ENCODE measurements around the gene CASZ1.
A peak's percentile ranks its signal among the peaks of the same experiment; 100 is the strongest.

Gene CASZ1

DNA sequence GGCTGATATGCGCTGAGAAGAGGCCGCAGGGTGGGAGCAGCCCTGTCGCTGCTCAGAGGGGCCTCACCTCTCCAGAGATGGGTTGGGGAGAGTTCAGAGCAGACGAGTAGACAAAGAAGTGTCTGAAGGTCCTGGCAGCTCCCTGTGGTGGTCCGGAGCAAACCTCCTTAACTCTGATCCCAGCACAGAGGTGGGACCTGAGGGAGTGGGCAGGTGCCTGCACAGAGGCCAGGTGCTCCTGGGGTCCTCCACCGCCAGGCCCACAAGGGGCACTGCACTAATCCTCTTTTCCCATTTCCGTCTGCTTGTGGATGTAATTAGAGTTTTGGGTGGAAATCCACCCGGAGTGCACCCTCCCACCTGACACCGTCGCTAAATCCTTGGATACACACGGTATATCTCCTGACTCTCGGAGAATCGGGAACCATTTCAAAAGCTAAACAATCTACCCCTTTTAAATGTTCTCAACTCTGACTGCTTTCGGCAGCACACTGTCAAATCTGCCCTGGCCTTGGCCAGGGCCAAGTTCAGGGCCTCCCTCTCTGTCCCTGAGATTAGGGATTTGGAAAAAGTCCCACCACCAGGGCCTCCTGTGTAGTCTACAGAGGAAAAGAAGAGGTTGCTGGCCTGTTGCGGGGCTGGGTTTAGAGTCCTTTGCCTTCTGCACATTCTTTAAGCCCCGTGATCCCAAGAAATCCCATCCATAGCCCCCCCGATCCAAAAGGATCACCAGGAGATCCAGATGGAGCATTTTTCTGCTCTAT is 22.4 kb downstream of the CASZ1 start:
- no peak for DNase-seq

DNA sequence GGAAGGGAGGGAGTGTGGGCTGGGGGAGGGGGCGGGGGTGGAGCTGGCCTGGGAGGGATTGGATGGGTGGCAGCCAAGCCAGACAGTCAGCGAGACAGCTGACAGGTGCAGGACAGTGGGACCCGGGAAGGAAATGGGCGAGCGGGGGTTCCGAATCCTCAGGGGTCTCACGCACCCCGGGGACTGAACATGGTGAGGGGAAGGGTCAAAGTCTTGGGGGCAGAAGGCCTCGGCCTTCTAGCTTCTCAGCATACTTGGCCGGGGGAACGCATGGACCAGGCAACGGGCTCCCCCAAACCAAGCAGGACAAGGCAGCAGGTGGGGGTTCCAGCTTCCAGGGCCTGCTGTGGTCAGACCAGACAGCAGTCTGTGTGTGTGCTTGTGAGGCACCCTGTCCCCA is 23.1 kb downstream of the CASZ1 start:
- DNase-seq: no peak

DNA sequence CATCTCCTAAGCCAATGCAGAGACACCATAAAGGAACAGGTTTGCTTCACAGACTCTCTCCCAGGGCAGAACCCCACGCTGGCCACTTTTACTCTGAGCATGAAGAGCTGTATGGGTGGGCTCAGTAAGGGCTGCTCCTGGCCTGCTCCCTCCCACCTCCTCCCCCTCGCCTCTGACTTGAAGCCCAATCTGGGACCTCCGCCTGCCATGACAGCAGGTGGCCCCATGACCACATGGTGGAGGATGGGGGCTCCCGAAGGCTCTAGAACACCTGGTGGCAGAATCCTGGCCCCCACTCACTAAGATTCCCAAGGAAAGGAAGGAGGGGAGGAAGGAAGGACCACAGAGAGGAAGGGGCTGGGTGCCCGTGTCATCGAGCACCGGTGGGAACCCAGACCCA is 23.7 kb downstream of the CASZ1 start:
- DNase-seq: no peak

DNA sequence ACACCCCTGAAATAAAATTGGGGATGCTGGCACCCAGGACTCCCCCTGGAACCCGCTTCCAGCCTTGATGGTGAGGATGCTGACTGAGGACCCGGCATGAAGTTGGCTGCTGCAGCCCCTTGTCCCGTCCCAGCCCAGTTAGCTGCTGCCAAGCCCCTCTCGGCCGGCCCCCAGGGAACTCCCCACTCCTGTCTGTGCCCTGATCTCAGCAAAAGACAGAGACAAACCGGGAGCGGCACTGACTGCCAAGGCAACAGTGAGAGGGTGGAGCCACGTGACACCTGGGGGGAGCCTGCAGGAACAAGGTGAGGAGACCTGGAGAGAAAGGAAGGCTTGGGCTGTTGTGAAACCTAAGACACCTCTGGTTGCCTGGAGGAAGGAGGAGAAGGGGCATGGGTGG is 24.7 kb downstream of the CASZ1 start:
- DNase-seq: no peak

DNA sequence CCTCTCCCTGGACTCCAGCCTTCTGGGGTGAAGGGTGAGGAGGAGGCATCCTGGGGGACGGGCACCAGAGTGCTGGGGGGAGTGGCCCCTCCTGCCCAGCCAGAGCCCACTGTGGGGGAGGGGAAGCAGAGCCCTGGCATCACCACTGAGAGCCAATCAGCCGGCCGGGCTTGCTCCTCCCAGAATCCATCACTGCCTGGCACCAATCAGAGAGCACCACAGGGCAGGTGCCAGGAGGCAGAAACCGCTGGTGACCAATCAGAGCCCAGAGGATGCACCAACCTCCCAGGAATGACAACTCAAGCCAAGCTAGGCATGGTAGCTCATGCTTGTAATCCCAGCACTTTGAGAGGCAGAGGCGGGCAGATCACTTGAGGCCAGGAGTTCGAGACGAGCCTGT is 27.9 kb downstream of the CASZ1 start:
- peak; percentile 24 for DNase-seq

DNA sequence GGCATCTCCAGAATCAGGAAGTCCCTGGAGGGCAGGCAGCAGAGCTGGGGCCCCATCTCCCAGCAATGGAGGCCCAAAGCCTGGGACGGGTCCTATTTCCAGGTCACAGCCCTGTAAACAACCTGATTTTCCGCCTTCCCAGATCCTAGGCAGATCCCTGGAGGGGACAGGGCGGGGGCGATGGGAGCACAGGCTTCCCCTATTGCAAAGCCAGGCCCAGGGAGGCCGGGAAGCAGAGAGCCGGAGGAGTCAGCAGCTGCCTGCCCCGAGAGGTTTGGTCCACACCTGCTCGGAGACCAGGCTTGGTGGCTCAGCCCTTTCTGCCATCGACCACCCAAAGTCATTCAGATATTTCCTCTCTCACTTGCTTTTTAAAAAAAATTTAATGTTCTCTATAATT is 29.2 kb downstream of the CASZ1 start:
- no peak for DNase-seq

DNA sequence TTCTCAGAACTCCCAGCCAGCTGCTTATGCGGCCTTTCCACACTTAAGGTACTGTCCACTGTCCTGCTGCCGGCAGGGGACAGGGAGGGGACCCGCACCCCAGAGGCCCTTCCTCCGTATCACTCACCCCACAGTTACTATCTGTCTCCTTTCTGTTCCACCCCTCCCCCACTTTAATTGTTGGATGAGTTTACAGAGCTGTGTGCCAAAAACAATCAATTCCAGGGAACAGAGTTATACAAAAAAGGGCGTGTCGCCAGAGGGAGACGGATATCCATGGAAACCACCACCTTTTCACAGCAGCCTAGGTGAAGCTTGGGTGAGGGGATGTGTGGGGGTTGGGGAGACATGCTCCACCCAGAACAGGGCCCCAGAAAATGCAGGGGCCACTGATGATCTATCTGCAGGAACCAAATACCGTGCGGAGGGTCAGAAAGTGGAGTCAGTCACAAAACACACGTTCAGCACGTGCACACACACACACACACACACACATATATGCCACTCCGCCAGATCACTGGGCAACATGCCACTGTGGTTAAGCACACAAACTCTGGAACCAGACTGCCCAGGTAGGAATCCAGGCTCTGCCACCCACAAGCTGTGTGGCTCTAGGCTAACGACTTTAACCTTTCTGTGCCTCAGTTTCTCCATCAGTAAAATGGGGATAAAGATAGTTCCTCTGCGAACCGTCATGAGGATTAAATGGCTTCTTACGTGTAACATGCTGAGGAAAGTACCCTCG is 30.5 kb downstream of the CASZ1 start:
- DNase-seq: no peak

DNA sequence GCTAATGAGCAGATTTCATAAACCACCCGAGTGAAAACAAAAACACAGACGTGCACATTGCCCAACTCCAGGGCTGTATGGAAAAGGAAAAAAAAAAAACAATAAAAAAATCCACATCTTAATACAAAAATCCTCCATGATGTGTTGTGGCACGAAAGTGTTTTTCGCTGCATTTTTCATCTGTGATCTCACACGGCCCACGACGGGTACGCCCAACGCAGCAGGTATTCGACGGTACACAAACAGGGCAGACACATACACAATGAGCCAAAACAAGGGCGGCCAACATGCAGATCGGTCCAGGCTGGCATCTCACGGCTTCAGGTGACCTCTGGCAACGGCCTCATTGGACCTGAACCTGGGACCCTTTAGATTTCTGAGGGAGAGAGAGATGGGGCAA is 31.1 kb downstream of the CASZ1 start:
- DNase-seq: no peak

DNA sequence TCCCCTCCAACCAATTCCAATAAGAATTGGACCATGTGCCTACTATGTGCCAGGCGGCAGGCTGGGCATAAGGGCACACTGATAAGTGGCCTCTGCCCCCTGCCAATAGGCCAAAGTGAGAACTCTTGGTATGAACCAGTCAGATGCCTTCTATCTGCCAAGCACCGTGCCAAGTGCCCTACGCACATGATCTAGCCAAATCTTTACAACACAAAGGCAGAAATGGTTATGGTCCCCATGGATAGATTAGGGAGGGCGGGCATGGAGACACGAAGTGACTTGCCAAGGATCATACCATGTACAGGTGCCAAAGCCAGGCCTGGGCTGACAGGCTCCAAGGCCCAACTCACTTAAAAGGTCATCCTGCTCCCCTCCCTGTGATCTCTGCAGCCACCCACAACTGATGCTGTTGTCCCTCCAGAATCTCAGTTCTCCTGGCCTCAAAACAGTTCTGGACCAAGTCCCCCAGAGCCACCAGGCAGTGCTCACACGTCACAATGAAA is 32.1 kb downstream of the CASZ1 start:
- no peak for DNase-seq

DNA sequence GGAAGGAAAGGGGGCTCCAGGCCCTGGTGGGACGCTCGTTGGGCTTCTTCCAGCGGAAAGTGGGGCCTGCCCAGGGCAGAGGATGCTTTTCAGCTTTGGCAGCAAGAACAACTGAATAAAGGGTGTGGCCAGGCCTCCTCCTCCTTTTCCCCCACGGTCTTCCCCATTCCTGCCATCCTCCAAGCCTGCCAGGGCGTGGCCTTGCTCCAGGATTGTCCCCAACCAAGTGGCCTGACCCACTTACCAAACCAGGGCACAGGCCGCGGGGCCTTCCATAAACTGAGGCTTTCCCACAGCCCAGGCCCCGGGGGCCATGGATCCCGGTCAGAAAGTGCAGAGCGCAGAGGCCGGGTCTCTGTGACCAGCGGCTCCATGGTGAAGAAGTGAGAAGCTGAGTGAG is 33.6 kb downstream of the CASZ1 start:
- no peak for DNase-seq

DNA sequence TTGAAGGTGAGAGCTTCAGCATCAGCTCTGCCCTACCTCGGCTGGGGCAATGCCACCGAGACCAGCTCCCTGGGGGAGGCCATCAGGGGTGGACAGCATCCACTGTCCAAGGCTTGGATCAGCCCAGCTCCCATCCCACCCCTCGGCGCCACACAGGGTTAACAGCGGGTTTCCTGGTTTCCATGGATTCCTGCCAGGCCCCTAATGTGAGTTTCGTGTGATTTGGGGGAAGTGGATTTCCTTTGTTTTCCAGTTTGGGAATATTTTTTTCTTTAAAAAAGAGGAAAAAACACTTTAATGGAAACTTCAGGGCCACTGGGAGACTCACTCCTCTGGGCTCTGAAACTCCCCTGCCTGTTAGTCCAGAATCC is 34.3 kb downstream of the CASZ1 start:
- DNase-seq: no peak

DNA sequence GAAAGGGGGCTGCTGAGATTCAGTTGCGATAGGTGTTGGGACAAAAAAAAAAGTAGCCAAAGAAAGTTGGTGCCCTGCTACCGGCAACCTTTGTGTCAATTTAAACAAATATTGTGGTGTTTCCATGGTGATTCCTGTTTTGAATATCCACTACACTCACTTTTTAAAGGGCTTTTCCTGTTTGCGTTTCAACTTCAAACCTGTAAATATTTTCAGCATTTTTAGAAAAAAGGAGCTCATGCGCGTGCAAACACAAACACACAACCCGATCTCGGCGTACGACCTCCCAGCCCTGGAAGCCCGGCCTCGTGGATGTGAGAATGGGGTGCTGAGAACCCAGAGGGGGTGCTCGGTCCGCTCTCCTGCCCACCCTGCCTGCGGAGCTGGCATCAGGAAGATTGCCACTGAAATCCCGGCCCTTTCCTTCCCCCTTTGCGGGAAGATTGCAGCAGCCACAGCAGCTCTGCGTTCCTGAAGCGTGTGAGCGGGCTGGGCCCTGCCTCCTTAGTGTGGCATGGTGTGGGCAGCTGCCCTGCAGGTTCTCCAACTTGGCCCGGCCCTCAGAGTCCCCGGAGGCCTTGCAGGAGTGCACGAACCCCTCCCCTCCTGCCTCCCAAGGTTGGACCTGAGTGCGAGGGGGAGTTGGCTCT is 34.8 kb downstream of the CASZ1 start:
- no peak for DNase-seq

DNA sequence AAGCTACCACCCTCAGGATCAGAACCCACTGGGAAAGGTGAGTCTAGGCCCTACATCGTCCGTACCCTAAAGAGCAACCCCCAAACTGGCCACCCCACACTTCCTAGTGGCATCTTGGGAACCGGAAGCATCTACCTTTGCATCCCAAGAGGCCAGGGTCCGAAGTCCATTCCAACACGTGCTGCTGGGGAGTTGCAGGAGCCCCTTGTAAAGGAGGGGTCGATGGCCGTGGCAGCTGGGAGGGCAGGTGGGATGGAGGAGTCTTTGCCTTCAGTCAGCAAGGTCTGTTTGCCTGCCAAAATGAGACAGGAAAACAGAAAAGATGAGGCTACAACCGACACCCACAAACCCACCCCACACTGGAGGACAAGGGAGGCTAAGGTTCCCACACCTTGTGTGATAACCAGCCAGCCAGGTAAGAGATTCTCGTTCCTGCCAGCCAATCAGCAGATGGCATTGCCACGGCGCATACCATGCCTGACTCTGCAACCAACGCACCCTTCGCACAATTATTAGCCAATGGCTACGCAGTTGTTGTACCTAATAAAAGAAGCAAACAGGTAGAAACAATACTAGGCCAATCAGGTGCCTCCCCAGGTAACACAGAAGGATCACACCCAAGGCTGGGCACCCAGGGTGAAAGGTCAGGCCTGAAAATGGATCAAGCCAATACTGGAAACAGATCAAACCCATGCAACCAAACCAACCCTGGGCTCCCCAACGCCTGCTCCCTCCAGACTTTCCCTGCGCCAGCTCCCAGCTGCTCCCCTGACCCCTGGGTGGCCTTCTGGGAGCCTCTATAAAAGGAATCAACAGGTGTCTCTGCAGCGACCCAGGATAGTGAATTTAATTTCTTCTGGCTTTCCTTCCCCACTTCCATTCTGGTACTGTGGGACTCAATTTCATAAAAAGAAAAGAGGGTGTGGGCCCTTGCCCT is 35.6 kb downstream of the CASZ1 start:
- no peak for DNase-seq

DNA sequence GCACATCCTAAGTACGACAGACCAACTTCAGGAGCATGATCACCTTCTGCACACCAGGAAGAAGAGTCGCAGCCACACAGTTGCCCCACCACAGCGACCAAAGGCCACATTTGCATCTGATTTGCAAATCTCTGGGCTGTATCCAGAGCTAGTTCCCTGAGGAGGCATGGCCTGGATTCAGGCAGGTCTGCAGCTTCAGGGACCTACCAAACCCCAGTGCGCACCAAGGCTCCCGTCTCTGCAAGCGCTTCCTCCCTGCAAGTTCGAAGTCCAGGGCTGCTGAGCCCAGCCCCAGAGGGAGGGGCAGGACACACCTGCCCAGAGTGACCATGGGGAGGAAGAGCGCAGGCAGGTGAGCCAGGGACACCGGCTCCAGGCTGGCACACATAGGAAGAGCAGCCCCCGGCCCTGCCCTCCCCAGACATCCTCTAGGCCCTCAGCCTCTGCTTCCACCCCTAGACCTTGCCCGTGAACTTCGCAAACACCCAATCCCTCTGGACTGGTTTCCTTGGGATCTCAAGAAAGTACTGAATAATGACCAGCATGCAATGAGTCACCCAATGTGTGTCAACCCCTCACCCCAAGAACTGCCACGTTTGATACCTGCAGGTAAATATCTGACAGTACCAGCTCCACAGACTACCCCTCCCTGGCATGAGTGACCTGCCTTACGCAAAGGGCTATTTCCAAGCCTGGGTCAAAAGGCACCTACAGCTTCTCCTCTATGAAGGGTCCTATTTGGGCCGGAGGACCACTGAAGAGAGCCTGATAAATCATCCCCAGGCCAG is 36.8 kb downstream of the CASZ1 start:
- DNase-seq: no peak

DNA sequence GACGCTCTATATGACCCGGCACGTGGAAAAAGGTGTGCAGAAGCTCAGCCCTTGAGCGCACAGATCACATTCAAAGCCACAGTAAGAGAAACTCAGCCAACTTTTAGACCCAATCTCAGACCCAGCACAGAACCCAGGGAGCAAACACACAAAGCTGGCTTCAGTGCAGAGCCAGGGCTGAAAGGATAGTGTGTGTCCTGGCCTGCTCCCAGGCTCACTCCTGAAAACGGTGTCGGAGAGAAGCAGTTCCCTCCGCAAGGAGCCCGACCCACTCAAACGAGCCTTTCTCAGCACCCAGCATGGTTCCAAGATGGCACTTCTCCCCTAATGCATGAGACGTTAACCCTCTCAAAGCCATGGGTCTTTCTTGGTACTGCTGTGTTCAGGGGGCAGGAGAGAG is 39.6 kb downstream of the CASZ1 start:
- no peak for DNase-seq

DNA sequence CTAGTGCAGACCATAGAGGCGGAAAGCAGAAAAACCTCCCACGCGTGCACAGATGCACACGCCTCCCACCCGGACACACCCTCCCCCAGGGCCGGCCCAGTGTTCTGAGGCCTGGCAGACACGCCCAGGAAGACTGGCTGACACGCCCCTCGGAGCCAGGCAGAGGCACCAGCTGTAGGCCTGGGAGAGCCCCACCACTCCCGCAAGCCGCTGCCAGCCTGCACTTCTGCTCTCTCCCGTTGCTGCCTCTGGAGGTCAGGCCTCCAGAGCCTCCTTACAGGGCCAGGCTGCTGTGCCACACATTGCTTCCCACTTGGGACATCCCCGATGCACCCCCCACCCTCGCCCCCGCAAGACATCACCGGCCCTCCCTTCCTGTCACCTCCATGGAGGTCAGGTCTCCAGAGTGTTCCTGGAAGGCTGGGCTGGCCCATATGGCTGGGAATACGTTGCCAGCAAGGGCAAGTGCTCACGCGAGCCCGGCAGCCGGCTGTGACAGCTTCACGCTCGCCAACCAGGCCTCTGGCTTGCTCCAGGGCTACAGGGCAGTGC is 40.4 kb downstream of the CASZ1 start:
- peak; percentile 68 for DNase-seq

DNA sequence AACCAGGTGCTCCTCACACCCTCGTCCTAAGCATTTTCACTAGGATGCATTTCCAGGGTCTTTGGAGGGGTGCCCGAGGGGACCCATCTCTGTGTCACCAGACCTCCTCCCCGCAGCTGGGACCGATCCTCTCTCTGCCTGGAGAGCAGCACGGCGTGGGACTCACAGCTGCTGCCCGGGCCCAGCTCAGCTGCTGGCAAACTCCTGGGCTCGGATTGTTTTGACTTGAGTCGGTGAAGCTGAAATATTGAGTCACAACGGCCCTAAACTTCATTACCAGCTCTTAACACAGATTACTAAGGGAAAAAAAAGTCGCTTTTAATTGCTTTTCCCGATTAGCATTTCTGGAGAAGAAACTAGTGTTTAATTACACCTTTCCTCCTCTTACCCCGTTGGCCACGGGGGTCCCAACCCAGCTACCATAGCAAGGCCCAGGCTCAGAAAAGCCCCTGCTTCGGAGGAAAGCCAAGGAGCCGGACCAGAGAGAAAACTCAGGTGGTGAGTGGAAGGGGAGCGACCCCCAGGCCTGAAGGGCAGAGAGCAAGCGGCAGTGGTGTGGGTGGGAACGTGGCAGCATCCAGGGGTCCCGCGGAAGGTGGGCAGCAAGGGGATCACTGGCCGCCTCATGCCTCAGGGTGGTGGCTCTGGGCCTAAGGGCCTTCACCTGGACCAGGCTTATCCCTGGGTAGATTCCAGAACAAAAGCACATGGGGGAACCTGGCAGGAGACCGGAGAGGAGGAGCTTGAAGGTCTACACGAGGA is 41.7 kb downstream of the CASZ1 start:
- no peak for DNase-seq

DNA sequence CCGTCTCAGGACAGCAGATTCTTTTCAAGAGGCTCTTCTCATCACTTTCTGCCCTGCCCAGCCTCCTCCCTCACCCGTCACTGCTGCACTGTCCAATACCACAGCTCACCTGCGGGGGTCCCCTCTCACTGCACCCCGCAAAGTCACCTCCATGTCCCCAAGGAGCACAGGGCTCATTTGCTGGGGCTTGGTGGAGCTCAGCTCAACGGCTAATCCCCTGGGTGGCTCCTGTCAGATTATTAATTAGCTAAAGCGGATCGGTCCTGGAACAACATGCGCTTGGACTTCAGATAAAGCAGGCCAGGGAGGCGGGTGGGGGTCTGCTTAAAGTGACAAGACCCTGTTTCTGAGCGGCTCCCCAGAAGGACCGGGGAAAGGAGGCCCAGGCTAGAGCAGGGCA is 43.1 kb downstream of the CASZ1 start:
- DNase-seq: peak; percentile 37

DNA sequence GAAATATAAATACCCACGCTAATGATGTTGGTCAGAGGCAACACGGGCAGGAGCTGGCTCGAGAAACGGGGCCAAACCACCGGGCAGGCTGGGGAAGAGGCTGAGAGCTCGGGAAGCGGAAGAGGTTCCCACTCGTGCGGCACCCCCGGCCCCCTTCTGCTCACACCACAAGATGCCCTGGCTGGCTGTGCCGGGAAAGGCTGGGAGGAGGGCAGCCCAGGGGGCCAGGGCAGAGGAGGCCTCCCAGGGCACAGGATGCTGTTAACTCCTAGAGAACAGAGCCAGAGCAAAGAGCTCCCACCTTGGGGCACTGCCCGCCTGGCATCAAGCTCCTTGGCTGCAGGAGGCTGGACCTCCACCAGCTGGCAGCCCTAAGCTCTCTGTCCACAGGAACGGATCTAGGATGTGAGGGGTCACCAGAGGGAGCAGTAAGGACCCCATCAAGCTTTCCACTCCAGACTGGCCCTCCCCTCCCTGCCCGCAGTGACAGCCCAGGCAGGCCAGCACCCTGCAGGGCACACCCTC is 44.8 kb downstream of the CASZ1 start:
- DNase-seq: no peak

DNA sequence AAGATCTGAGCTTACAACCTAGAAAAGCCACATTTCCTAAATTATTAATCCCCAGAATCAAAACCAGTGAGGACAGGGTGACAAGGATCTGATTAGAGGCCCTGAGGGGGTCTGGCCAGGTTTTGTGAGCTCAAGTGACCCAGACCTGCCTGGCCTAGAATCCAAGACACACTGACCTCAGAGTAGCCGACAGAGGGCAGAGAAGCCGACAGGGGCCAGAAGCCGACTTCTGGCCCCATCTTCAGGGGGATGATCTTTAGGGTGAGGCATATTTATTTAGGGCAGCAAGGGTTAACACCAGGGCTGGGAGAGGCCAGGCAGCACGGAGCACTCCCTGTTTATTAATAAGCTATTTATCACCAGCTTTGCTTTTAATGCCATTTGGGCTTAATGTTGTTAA is 45.3 kb downstream of the CASZ1 start:
- no peak for DNase-seq
